ENCODE measurements around the gene ERN1. TPM values are rescaled to one million over a fixed set of nuclear protein-coding genes. Genes with fewer than 3 reads are reported as not detected.
A peak's percentile ranks its signal among the peaks of the same experiment; 100 is the strongest.

ERN1 gene
- total and polyA plus RNA-seq, 2 of the 13 experiments (the other 11 are each of a cell fraction or from before 2014, with no cell fraction given) = 6.0 to 12.7 TPM

GRCh38 chr17:64120159-64120810 lies 9.7 kb downstream of the ERN1 start:
- in situ Hi-C loops (cut with HindIII; ENCODE audit: extremely low pct_ligation_motif_present, low pct_unique_long_range_greater_than_20kb) (no loop called here), intact Hi-C loops (cut with micrococcal nuclease; ENCODE audit: unreplicated experiment) (no loop called here)
- no peak overlapping the region for H2AFZ ChIP-seq (ENCODE audit: low read length)
- no peaks in the 10 kb centered on the region for H3K9me3 ChIP-seq (ENCODE audit: low read length)
- peaks cover 58% of the 10 kb centered on the region for H3K4me1 ChIP-seq (ENCODE audit: insufficient read depth, low read length)
- no peak overlapping the region for H3K9ac ChIP-seq (ENCODE audit: insufficient read depth, low read depth, low read length)
- ATAC-seq (peak; percentile 79), DNase-seq (ENCODE audit: low spot score) (peak; percentile 81), FAIRE-seq (no peak)
- H3K4me3 ChIP-seq (replicated peaks in 1 of 3; ENCODE audit: insufficient read depth in 1 of 3, low read depth in 2 of 3, low read length in 3 of 3) = no peak overlapping the region
- no TSS peak for BruUV-seq (replicated peaks)
- peaks cover 1 to 3% of the 10 kb centered on the region in 2 experiments; a peak in 3 of 5 replicates for H3K36me3 ChIP-seq (replicated peaks in 1 of 2; ENCODE audit: control insufficient read depth in 1 of 2, insufficient read depth in 2 of 2, low read length in 2 of 2)
- H3K4me2 ChIP-seq (ENCODE audit: low read depth, low read length) = no peak overlapping the region
- CTCF ChIA-PET (ENCODE audit: low intra/inter-chr PET ratio, low total read pairs) = no interaction called here
- POLR2A ChIA-PET = interaction anchor here (1.5 to 1.6 kb wide), 2 partner anchors 9 to 14 kb away, joined by 4 read pairs; no protein-coding TSS in a partner anchor
- no peaks in the 10 kb centered on the region for H4K20me1 ChIP-seq (ENCODE audit: insufficient read depth, low read length)
- 63% methylated on average over 3 of the region's 3 CpGs for WGBS (ENCODE audit: low lambda C conversion rate)
- peaks cover 46% of the 10 kb centered on the region for H3K79me2 ChIP-seq (ENCODE audit: insufficient read depth, low read length)
- peak overlapping the region; percentile 25 for H3K27ac ChIP-seq (ENCODE audit: extremely low read length, insufficient read depth, low read length)
- H3K27me3 ChIP-seq (ENCODE audit: control insufficient read depth in 1 of 2, insufficient read depth in 2 of 2, low read length in 2 of 2) = no peaks in the 10 kb centered on the region
- TF ChIP-seq SIN3B (IDR thresholded peaks at IDR 0.05; ENCODE audit: low read length) (no peak), ZKSCAN8 (CRISPR knock-in tag; IDR thresholded peaks at IDR 0.05; ENCODE audit: borderline replicate concordance) (peak; percentile 36; the same call in 1 of the 2 replicates), FOXJ3 (CRISPR knock-in tag; IDR thresholded peaks at IDR 0.05; ENCODE audit: borderline replicate concordance) (0 out of 2 replicates have a peak, but pooled peaks have one; percentile 48), TBX3 (IDR thresholded peaks at IDR 0.05; ENCODE audit: borderline replicate concordance) (peak; percentile 24; the same call in 1 of the 2 replicates), HDAC1 (CRISPR knock-in tag; IDR thresholded peaks at IDR 0.05) (peak; percentile 59; the same call in 1 of the 2 replicates), NKX3-1 (CRISPR knock-in tag; IDR thresholded peaks at IDR 0.05) (no peak), ZEB1 (IDR thresholded peaks at IDR 0.05; ENCODE audit: insufficient replicate concordance, low read depth) (peak; percentile 47), ATM (IDR thresholded peaks at IDR 0.05; ENCODE audit: borderline replicate concordance) (no peak), NCOA5 (CRISPR knock-in tag; IDR thresholded peaks at IDR 0.05) (no peak), FOSL2 (CRISPR knock-in tag; IDR thresholded peaks at IDR 0.05) (peak; percentile 89), MAZ (IDR thresholded peaks at IDR 0.05; ENCODE audit: borderline replicate concordance, low read depth, low read length) (no peak), MAZ (CRISPR knock-in tag; IDR thresholded peaks at IDR 0.05; ENCODE audit: low read depth) (no peak), SKI (IDR thresholded peaks at IDR 0.05; ENCODE audit: partially characterized antibody) (no peak)
- TF ChIP-seq, protein P1, sequence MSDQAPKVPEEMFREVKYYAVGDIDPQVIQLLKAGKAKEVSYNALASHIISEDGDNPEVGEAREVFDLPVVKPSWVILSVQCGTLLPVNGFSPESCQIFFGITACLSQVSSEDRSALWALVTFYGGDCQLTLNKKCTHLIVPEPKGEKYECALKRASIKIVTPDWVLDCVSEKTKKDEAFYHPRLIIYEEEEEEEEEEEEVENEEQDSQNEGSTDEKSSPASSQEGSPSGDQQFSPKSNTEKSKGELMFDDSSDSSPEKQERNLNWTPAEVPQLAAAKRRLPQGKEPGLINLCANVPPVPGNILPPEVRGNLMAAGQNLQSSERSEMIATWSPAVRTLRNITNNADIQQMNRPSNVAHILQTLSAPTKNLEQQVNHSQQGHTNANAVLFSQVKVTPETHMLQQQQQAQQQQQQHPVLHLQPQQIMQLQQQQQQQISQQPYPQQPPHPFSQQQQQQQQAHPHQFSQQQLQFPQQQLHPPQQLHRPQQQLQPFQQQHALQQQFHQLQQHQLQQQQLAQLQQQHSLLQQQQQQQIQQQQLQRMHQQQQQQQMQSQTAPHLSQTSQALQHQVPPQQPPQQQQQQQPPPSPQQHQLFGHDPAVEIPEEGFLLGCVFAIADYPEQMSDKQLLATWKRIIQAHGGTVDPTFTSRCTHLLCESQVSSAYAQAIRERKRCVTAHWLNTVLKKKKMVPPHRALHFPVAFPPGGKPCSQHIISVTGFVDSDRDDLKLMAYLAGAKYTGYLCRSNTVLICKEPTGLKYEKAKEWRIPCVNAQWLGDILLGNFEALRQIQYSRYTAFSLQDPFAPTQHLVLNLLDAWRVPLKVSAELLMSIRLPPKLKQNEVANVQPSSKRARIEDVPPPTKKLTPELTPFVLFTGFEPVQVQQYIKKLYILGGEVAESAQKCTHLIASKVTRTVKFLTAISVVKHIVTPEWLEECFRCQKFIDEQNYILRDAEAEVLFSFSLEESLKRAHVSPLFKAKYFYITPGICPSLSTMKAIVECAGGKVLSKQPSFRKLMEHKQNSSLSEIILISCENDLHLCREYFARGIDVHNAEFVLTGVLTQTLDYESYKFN (CRISPR knock-in tag; conservative IDR thresholded peaks at IDR 0.05) = peak; percentile 44; the same call in 1 of the 2 replicates
- TF ChIP-seq, protein P2, sequence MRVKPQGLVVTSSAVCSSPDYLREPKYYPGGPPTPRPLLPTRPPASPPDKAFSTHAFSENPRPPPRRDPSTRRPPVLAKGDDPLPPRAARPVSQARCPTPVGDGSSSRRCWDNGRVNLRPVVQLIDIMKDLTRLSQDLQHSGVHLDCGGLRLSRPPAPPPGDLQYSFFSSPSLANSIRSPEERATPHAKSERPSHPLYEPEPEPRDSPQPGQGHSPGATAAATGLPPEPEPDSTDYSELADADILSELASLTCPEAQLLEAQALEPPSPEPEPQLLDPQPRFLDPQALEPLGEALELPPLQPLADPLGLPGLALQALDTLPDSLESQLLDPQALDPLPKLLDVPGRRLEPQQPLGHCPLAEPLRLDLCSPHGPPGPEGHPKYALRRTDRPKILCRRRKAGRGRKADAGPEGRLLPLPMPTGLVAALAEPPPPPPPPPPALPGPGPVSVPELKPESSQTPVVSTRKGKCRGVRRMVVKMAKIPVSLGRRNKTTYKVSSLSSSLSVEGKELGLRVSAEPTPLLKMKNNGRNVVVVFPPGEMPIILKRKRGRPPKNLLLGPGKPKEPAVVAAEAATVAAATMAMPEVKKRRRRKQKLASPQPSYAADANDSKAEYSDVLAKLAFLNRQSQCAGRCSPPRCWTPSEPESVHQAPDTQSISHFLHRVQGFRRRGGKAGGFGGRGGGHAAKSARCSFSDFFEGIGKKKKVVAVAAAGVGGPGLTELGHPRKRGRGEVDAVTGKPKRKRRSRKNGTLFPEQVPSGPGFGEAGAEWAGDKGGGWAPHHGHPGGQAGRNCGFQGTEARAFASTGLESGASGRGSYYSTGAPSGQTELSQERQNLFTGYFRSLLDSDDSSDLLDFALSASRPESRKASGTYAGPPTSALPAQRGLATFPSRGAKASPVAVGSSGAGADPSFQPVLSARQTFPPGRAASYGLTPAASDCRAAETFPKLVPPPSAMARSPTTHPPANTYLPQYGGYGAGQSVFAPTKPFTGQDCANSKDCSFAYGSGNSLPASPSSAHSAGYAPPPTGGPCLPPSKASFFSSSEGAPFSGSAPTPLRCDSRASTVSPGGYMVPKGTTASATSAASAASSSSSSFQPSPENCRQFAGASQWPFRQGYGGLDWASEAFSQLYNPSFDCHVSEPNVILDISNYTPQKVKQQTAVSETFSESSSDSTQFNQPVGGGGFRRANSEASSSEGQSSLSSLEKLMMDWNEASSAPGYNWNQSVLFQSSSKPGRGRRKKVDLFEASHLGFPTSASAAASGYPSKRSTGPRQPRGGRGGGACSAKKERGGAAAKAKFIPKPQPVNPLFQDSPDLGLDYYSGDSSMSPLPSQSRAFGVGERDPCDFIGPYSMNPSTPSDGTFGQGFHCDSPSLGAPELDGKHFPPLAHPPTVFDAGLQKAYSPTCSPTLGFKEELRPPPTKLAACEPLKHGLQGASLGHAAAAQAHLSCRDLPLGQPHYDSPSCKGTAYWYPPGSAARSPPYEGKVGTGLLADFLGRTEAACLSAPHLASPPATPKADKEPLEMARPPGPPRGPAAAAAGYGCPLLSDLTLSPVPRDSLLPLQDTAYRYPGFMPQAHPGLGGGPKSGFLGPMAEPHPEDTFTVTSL (CRISPR knock-in tag; IDR thresholded peaks at IDR 0.05; ENCODE audit: borderline replicate concordance) = peak; percentile 56; the same call in 1 of the 2 replicates

Data from HepG2 (cell line).